22Rv1 (cell line): ENCODE data around the gene HDAC2.
A peak's percentile ranks its signal among the peaks of the same experiment; 100 is the strongest.
"Not testable (repeated sequence)": the region's sequence is repeated elsewhere in the genome, so short reads cannot be mapped to it uniquely, and the experiment has no call there.

Source experiments
- H3K27ac ChIP-seq: fragments of 450-650 bp; 2 replicates; pipeline ENCODE4 v1.5.1; 2017
- CTCF ChIP-seq: fragments of 450-650 bp; IDR thresholded peaks from 2 replicates; pipeline ENCODE4 v1.5.1; 2017; ENCODE audit warnings: mild to moderate bottlenecking
- ZFX ChIP-seq: fragments of 450-650 bp; IDR thresholded peaks from 2 replicates; pipeline ENCODE4 v1.6.1; 2017; ENCODE audit warnings: antibody characterized with exemption, borderline replicate concordance

Gene HDAC2

GRCh38 chr6:113989675-113990074, 18.7 kb upstream of the HDAC2 start:
- no peak overlapping the region for H3K27ac ChIP-seq
- TF ChIP-seq CTCF = no peak
- no peak for TF ChIP-seq ZFX

DNA sequence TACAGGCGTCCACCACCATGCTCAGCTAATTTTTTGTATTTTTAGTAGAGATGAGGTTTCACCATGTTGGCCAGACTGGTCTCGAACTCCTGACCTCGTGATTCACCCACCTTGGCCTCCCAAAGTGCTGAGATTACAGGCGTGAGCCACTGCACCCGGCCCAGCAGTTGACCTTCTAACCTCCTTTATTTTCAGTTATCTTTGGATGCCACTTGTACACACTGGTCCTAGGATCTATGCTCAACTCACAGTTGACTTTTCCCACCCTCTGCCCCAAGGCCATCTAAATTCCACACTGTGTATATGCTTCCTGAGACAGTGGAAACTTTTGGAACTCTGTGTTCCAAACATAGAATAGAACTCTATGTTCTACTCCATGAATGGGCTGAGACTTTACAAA, 11.7 kb upstream of the HDAC2 start:
- not testable (repeated sequence) for H3K27ac ChIP-seq

DNA sequence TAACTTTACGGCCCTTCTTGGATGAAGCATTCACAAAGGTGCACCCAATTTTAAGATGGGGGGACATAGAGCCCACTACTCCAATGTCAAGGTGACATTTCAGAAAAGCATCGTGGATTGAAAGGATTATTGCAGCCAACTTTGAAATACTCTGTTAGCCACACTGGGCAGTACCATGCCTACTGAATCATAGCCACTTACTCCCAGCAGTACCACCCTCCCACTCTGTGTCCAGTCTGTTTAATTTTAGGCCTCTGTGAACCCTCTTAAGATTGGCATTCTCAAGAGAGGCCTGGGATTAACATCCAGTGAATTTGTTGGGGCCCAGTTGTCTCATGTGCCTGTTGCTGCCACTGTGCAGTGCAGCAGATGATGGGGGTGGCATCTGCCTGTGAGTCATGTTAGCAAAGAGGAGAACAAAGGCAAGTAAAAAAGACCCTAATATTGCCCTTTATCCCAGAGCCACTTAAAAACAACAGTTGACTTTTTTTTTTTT, 11.2 kb upstream of the HDAC2 start:
- H3K27ac ChIP-seq = no peak overlapping the region
- no peak for TF ChIP-seq ZFX
- TF ChIP-seq CTCF = no peak

- TF ChIP-seq CTCF = peak; percentile 77
- TF ChIP-seq ZFX = no peak
- no peak overlapping the region for H3K27ac ChIP-seq
These were observed 10.1 kb upstream of the HDAC2 start for GRCh38 chr6:113980937-113981554.

DNA sequence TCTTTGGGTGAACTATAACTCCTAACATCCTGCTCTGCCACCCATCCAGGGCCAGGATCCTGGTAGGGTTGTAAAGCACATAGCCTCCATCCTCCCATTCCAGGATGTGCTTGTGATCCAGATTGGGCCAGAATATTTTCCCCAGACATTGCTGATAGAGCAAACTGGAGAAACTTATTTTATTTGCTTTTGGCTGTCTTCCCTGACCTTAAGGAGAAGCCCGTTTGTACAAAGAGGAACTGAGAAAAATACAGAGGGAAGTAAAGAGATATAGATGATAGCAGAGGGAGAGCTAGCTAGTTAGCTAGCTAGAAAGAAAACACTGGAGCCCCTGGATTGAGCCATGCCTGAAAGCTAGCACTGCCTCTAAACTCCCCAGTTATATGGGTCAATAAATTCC, 9.0 kb upstream of the HDAC2 start:
- no peak for TF ChIP-seq ZFX
- TF ChIP-seq CTCF = no peak
- no peak overlapping the region for H3K27ac ChIP-seq

DNA sequence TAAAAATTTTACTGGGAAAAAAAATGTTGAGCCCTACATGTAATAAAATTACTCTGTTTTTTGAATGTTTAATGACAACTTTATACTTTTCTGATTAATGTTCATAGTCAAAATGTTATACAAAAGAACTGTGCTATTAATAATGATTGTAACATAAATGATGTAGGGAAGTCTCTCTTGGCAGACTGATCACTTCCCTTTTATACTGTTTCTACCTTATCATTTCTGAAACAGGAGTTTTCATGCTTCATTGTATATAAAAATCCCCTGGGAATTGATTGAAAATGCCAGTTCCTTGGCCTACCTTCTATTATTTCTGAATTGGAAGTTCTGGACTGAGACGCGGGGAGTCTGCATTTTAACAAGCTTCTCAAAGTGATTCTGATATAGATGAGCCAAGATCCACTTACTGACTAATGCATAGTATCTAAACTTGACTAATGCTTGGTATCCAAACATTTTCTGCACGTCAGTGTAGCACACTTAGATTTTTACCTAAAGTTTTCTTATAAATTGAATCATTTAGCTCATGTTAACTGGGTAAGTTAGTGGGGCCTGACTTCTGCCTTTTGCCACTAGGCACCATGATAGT, 7.2 kb upstream of the HDAC2 start:
- no peak for TF ChIP-seq CTCF
- no peak for TF ChIP-seq ZFX
- H3K27ac ChIP-seq = no peak overlapping the region

DNA sequence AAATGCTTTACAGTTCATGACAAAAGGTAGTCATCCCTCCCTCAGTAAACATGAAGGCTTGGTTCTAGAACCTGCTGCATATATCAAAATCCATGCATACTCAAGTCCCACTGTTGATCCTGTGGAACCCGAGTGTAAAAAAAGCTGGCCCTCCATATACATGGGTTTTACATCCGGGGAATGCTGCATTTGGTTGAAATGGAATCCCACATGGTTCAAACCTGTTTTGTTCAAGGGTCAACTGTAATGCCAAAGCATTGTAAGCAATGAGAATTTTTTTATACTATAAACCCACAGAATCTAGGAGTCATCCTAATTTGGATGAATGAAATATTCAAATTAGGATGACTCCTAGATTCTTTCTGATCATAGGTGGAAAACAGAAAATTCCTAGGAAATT, 5.9 kb upstream of the HDAC2 start:
- TF ChIP-seq ZFX = no peak
- TF ChIP-seq CTCF = no peak
- H3K27ac ChIP-seq = no peak overlapping the region

DNA sequence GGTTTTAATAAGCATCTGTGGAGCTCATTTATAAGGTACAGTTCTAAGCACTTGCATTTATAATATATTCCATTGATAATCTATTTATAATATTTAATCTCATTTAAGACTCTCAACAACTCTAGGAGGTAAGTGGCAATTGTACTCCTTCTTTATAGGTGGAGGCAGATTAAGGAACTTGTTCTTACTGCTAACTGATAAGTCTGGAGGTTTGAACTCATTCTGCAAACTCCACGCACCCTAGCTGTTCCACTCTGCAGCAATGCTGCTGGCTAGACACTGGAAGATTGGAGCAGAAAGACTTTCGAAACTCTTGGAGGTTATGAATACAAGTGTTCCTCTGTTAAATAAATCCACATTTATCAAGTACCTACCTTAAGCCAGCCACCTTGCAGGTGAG, 793 bp upstream of the HDAC2 start:
- peak overlapping the region; percentile 83 for H3K27ac ChIP-seq
- TF ChIP-seq ZFX = no peak
- TF ChIP-seq CTCF = no peak
